Measurements from ENCODE around the gene AADACL4.

- no peak for TF ChIP-seq POLR2A (IDR thresholded peaks at IDR 0.05)
- no peak for TF ChIP-seq CTCF (IDR thresholded peaks at IDR 0.05)
Measured at GRCh38 chr1:12604114-12604874, 39.6 kb upstream of the AADACL4 start.
